OCI-LY7 (cell line): Measurements from ENCODE around the gene C22orf31. TPM values are rescaled to one million over a fixed set of nuclear protein-coding genes. Genes with fewer than 3 reads are reported as not detected.

Source experiments
- BruUV-seq: library from RNA; stranded (reverse); fragments of 400-500 nt; replicated peaks from 2 replicates; lab custom pipeline; 2021; lab: Mats Ljungman, UMichigan
- CTCF ChIA-PET: fragments of 300-600 bp; sonication (Branson Sonifier 250); formaldehyde crosslinking; loops from one replicate; lab custom pipeline; 2022; ENCODE audit warnings: antibody characterized with exemption; ENCODE audit not compliant: unreplicated experiment; lab: Charles Lee
- POLR2A ChIA-PET: fragments of 300-600 bp; sonication (Branson Sonifier 250); formaldehyde crosslinking; loops from one replicate; lab custom pipeline; 2022; ENCODE audit warnings: antibody characterized with exemption; lab: Charles Lee
- DNase-seq: peaks from one replicate; pipeline ENCODE4 v3.0.0-alpha.2; 2015; ENCODE audit warnings: low spot score
- H2AFZ ChIP-seq: fragments of 200-600 bp; sonication (generic), shearing (Covaris generic); 2 replicates; pipeline ENCODE4 v1.6.1; 2014; ENCODE audit warnings: mild to moderate bottlenecking, antibody characterized with exemption, low read length, moderate library complexity
- H3K27ac ChIP-seq: fragments of 200-600 bp; sonication (generic); 2 replicates; pipeline ENCODE4 v1.5.1; 2014; ENCODE audit warnings: mixed run types, low read depth, mild to moderate bottlenecking, moderate library complexity, low read length, inconsistent platforms; ENCODE audit not compliant: poor library complexity, severe bottlenecking
- H3K36me3 ChIP-seq: fragments of 200-600 bp; sonication (generic); 2 replicates; pipeline ENCODE4 v1.6.1; 2014; ENCODE audit warnings: mild to moderate bottlenecking, antibody characterized with exemption, low read length, moderate library complexity, mixed read lengths; ENCODE audit not compliant: insufficient read depth
- H3K4me1 ChIP-seq: fragments of 200-600 bp; sonication (generic); 2 replicates; pipeline ENCODE4 v1.5.1; 2014; ENCODE audit warnings: mild to moderate bottlenecking, low read length; ENCODE audit not compliant: insufficient read depth, poor library complexity, severe bottlenecking
- H3K4me2 ChIP-seq: fragments of 200-600 bp; sonication (generic); 2 replicates; pipeline ENCODE4 v1.6.1; 2014; ENCODE audit warnings: mild to moderate bottlenecking, low read length
- H3K4me3 ChIP-seq: fragments of 200-600 bp; sonication (generic); 2 replicates; pipeline ENCODE4 v1.5.1; 2014; ENCODE audit warnings: mild to moderate bottlenecking, low read depth, low read length; ENCODE audit not compliant: poor library complexity, severe bottlenecking
- H3K79me2 ChIP-seq: fragments of 200-600 bp; sonication (generic); 2 replicates; pipeline ENCODE4 v1.6.1; 2016; ENCODE audit warnings: low read depth, mild to moderate bottlenecking, low read length, moderate library complexity, mixed read lengths; ENCODE audit not compliant: insufficient read depth
- H3K9me2 ChIP-seq: fragments of 200-600 bp; sonication (generic); 2 replicates; pipeline ENCODE4 v1.6.1; 2016; ENCODE audit warnings: mild to moderate bottlenecking, low read length, mixed read lengths; ENCODE audit not compliant: insufficient read depth
- H3K9me3 ChIP-seq: fragments of 200-600 bp; sonication (generic); 2 replicates; pipeline ENCODE4 v1.6.1; 2014; ENCODE audit warnings: mild to moderate bottlenecking, mixed run types, low read length, mixed read lengths
- H4K20me1 ChIP-seq: fragments of 200-600 bp; sonication (generic); 2 replicates; pipeline ENCODE4 v1.6.1; 2014; ENCODE audit warnings: mild to moderate bottlenecking, antibody characterized with exemption, low read length, moderate library complexity, mixed read lengths; ENCODE audit not compliant: insufficient read depth
- CTCF ChIP-seq: fragments of 200-600 bp; sonication (generic); conservative IDR thresholded peaks from 2 replicates; pipeline ENCODE4 v1.5.1; 2014; ENCODE audit warnings: mild to moderate bottlenecking, antibody characterized with exemption, low read length, moderate library complexity, mixed read lengths
- EZH2phosphoT487 ChIP-seq: fragments of 200-600 bp; sonication (generic); IDR thresholded peaks from 2 replicates; pipeline ENCODE4 v1.6.1; 2018; ENCODE audit warnings: low read depth, borderline replicate concordance, mild to moderate bottlenecking, mixed run types, antibody characterized with exemption, low read length, moderate library complexity, mixed read lengths
- intact Hi-C: fragments of 100-400 bp; cut with micrococcal nuclease; formaldehyde crosslinking; loops from one replicate; pipeline ENCODE4 v1.10.0; 2022; ENCODE audit not compliant: unreplicated experiment
- total RNA-seq, 2 experiments: library from RNA; depleted of rRNA in 1 of 2; stranded (reverse); fragments of >200 nt in 1 of 2; shearing (Covaris generic) in 1 of 2; gene quantifications; 2 replicates each; pipeline ENCODE4 v1.2.3, GENCODE V29; 2014 to 2022

Gene C22orf31
- total RNA-seq, 2 experiments from 2014 or later, result not detected

DNA sequence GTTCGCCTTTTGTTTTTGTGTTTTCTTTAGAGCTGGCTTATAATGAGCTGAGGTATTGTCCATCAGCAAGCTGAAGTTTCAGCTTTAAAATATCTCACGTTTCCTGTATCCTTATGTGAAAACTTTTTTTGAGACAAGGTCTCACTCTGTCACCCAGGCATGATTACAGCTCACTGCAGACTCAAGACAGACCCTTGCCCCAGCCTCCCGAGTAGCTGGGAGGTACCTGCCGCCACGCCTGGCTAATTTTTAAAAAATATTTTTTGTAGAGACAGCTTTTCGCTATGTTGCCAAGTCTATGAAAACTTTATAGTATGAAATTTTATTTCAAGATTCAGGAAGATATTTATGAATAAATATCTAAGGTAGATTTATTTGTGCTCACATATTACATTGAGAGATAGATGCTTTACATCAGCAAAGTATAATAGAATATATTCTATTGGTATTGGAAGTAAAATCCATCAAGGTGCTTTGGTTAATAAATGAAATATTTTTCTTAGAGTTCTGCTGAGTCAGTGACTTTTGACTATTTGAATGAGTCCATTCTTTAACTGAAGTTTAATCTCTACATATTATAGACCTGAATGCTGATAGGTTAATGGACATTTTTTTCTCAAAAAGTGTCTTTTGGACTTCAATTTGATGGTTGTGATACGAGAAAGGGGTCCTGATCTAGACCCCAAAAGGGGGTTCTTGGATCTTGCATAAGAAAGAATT, 21.4 kb upstream of the C22orf31 start:
- DNase-seq, result no peak
- no peaks in the 10 kb centered on the region for H3K36me3 ChIP-seq
- H2AFZ ChIP-seq, result no peak overlapping the region
- no TSS peak for BruUV-seq
- no peaks in the 10 kb centered on the region for H3K4me1 ChIP-seq
- POLR2A ChIA-PET, result interaction anchor here (0.9 kb wide), 1 partner anchor 14 kb away, joined by 3 read pairs; no protein-coding TSS in a partner anchor
- no peak overlapping the region for H3K27ac ChIP-seq
- TF ChIP-seq CTCF (no peak), EZH2phosphoT487 (no peak)
- H3K9me2 ChIP-seq, result no peaks in the 10 kb centered on the region
- H3K79me2 ChIP-seq, result no peaks in the 10 kb centered on the region
- CTCF ChIA-PET, result no interaction called here
- no peak overlapping the region for H3K4me3 ChIP-seq
- no peak overlapping the region for H3K4me2 ChIP-seq
- H3K9me3 ChIP-seq, result no peaks in the 10 kb centered on the region
- intact Hi-C loops, result no loop called here
- H4K20me1 ChIP-seq, result no peaks in the 10 kb centered on the region

DNA sequence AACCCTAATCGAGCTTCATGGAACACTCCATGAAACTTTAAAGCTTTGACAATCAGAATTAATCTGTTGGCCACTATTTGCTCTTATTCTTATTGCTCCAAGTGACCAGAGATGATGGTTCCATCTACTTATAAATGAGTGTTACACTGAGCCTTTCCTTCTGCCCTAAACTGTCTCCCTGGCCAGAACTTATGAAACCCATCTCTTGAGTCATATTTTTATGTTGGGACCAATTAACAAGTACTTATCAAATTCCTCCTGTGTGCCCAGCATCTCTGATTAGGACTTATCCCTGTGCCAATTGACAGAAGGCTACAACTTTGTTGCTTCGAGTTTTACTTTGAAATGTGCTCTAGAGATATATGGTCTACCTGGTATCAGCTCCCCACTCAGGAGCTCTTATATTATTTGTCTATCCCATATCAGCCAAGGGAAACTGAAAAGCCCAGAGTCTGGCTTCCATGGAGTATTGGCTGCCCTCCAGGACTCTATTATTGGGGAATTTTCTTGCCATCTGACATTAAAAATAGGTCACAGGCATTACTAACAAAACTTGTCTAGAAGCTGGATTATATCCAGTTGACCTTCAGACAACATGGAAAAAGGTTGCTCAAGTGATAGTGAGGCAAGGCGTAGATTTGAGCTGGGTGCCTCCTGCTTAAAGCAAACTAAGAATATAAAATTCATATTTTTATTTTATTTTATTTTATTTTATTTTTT, 20.0 kb upstream of the C22orf31 start:
- H3K4me2 ChIP-seq, result no peak overlapping the region
- H3K4me1 ChIP-seq, result no peaks in the 10 kb centered on the region
- H3K27ac ChIP-seq, result no peak overlapping the region
- no peaks in the 10 kb centered on the region for H4K20me1 ChIP-seq
- CTCF ChIA-PET, result no interaction called here
- H3K4me3 ChIP-seq, result no peak overlapping the region
- intact Hi-C loops, result no loop called here
- H3K9me3 ChIP-seq, result no peaks in the 10 kb centered on the region
- H3K36me3 ChIP-seq, result no peaks in the 10 kb centered on the region
- TF ChIP-seq CTCF, result no peak
- TF ChIP-seq EZH2phosphoT487, result no peak
- H2AFZ ChIP-seq, result no peak overlapping the region
- no peaks in the 10 kb centered on the region for H3K9me2 ChIP-seq
- no TSS peak for BruUV-seq
- no peaks in the 10 kb centered on the region for H3K79me2 ChIP-seq
- no peak for DNase-seq
- POLR2A ChIA-PET, result interaction anchor here (0.9 kb wide), 1 partner anchor 91 kb away, joined by 3 read pairs; no protein-coding TSS in a partner anchor
